GM19455 (cell line): Measurements from ENCODE around the gene BMP6.

Source experiments
- ATAC-seq: cut with Tn5 transposase; IDR thresholded peaks from one replicate; pipeline ENCODE4 v1.9.1; 2021; ENCODE audit not compliant: unreplicated experiment

The BMP6 gene

GRCh38 chr6:7747016-7747415 lies 21.1 kb downstream of the BMP6 start:
- ATAC-seq, result no peak

- no peak for ATAC-seq
Measured at GRCh38 chr6:7747433-7747832, 21.5 kb downstream of the BMP6 start.

GRCh38 chr6:7747901-7748504 lies 22.1 kb downstream of the BMP6 start:
- no peak for ATAC-seq

GRCh38 chr6:7749478-7749877 lies 23.6 kb downstream of the BMP6 start:
- ATAC-seq, result no peak

- no peak for ATAC-seq
Measured at GRCh38 chr6:7750197-7750596, 24.3 kb downstream of the BMP6 start.

- ATAC-seq, result no peak
Measured at GRCh38 chr6:7758456-7758855, 32.6 kb downstream of the BMP6 start.

- no peak for ATAC-seq
Measured at GRCh38 chr6:7759320-7759719, 33.4 kb downstream of the BMP6 start.

GRCh38 chr6:7761051-7761450 lies 35.2 kb downstream of the BMP6 start:
- ATAC-seq, result no peak

GRCh38 chr6:7762760-7763159 lies 36.9 kb downstream of the BMP6 start:
- no peak for ATAC-seq

GRCh38 chr6:7763881-7764280 lies 38.0 kb downstream of the BMP6 start:
- no peak for ATAC-seq

GRCh38 chr6:7765575-7766325 lies 39.9 kb downstream of the BMP6 start:
- ATAC-seq, result no peak

GRCh38 chr6:7769702-7770101 lies 43.8 kb downstream of the BMP6 start:
- ATAC-seq, result no peak

- ATAC-seq, result no peak
Measured at GRCh38 chr6:7770111-7770510, 44.2 kb downstream of the BMP6 start.

- ATAC-seq, result no peak
Measured at GRCh38 chr6:7770601-7771000, 44.7 kb downstream of the BMP6 start.

GRCh38 chr6:7773322-7773721 lies 47.4 kb downstream of the BMP6 start:
- ATAC-seq, result no peak

GRCh38 chr6:7773914-7774313 lies 48.0 kb downstream of the BMP6 start:
- ATAC-seq, result no peak

- no peak for ATAC-seq
Measured at GRCh38 chr6:7776509-7776908, 50.6 kb downstream of the BMP6 start.

GRCh38 chr6:7777074-7777473 lies 51.2 kb downstream of the BMP6 start:
- no peak for ATAC-seq

GRCh38 chr6:7781240-7781639 lies 55.3 kb downstream of the BMP6 start:
- no peak for ATAC-seq

- no peak for ATAC-seq
Measured at GRCh38 chr6:7784248-7784647, 58.3 kb downstream of the BMP6 start.

GRCh38 chr6:7784706-7785105 lies 58.8 kb downstream of the BMP6 start:
- no peak for ATAC-seq

GRCh38 chr6:7785243-7786035 lies 59.5 kb downstream of the BMP6 start:
- no peak for ATAC-seq
